HG02759 (cell line): Measurements from ENCODE around the gene POU4F3.
"Not testable (repeated sequence)": the region's sequence is repeated elsewhere in the genome, so short reads cannot be mapped to it uniquely, and the experiment has no call there.

ENCODE experiments used
- ATAC-seq: cut with Tn5 transposase; IDR thresholded peaks from one replicate; pipeline ENCODE4 v1.9.1; 2021; ENCODE audit warnings: mild to moderate bottlenecking, moderate library complexity; ENCODE audit not compliant: unreplicated experiment

POU4F3 gene, protein sequence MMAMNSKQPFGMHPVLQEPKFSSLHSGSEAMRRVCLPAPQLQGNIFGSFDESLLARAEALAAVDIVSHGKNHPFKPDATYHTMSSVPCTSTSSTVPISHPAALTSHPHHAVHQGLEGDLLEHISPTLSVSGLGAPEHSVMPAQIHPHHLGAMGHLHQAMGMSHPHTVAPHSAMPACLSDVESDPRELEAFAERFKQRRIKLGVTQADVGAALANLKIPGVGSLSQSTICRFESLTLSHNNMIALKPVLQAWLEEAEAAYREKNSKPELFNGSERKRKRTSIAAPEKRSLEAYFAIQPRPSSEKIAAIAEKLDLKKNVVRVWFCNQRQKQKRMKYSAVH

DNA sequence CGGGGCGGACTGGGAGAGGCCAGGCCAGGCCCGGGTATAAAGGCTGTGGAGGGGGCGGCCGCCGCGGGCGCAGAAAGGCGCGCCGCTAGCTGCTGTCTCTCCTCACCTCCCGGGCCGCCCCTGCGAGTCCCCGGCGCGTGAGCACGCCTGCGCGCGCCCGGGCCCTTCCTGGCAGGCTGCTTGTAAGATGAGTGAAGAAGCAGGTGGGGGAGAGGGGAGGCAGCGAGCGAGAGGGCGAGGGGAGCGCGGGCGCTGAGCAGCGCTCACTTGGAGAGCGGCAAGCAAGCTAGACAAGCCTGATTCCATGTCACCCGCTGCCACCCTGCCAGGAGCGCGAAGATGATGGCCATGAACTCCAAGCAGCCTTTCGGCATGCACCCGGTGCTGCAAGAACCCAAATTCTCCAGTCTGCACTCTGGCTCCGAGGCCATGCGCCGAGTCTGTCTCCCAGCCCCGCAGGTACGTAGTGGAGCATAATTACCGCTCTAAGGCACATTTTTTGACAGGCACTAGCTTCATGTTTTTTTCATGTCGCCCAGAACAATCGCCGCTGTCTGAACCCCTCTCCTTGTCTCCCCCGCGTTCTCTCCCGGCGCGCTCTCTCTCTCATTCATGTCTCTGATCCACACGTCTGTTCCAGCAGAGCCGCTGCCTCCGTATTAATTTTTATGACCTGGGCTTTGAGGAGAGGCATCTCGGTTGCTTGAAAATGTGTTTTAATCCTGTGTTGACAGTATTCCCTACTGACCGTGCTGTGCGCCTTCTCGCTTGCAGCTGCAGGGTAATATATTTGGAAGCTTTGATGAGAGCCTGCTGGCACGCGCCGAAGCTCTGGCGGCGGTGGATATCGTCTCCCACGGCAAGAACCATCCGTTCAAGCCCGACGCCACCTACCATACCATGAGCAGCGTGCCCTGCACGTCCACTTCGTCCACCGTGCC, at the start of gene POU4F3:
Gene POU4F3 (plus strand): TSS at position 66 of the 941 bp plus-strand sequence. CDS start 274 bp downstream, at position 340.
- ATAC-seq = no peak

DNA sequence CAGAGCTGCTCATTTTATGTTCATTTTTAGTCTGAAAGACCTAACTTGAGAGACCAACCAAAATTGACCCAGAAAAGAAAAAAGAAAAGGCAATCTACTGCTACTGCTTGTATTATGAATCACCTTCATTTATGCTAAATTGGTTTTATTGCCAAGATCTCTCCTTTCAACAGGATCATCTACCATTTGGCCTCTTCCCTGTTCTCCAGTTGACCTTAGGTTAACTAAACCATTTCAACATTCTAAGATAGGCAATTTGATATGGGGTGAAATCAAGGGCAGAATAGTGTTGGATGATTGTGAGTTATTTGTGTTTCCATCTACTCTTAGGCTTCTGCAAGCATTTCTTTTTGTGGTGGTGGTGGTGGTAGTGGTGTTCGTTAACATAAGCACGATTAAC, 48.3 kb upstream of the POU4F3 start:
- no peak for ATAC-seq

DNA sequence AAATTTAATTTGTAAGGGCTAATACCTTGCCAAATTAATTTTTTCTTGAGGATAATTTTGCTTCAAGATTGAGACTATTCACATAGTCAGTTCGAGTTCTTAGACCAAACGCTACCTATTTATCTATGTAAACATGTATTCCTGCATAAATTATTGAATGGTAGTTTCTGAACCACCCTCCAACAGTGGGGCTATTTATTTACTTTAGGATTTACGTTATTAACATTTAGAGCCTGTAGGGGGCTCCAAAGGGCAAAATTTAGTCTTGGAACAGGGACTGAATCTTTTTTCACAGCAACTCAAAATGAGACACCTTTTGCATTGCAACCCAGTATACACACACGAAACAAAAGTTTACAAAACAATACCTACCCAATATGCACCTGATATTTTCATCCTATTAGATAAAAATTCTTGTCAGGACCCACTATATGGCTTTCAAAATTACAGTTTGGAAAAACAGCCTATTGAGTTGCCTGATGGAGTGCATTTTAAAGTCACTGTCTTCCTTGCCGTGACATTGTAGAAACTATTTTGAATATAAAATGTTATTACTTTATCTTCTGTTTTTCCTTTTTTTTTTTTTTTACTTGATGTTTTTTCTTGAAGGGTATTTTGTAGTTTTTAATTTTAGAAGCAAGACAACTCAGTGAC, 47.1 kb upstream of the POU4F3 start:
- ATAC-seq = peak; percentile 78

DNA sequence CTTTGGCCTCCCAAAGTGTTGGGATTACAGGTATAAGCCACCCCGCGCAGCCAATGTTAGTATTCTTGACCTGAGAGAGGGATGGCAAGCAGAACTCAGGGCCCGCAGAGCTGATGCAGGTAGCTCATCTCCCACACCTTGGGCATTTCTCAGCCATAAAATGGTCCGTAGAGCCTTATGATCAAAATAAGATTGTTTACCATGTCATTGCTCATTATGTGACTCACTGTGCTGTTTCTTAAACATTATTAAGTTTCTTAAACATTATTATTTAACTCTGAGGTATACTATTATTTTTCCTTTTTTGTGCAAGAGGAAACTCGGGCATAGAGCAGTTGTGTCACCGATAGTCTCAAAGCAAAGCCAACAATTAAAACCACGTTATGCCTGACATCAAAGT, 42.4 kb upstream of the POU4F3 start:
- no peak for ATAC-seq

DNA sequence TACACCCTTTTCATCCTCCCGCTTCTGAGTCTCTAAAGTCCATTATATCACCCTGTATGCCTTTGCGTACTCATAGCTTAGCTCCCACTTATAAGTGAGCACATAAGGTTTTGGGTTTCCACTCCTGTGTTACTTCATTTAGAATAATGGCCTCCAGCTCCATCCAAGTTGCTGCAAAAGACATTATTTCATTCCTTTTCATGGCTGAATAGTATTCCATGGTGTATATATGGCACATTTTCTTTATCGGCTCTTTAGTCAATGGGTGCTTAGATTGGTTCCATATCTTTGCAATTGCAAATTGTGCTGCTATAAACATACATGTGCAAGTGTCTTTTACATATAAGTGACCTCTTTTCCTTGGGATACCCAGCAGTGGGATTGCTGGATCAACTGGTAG, 39.7 kb upstream of the POU4F3 start:
- ATAC-seq = not testable (repeated sequence)

DNA sequence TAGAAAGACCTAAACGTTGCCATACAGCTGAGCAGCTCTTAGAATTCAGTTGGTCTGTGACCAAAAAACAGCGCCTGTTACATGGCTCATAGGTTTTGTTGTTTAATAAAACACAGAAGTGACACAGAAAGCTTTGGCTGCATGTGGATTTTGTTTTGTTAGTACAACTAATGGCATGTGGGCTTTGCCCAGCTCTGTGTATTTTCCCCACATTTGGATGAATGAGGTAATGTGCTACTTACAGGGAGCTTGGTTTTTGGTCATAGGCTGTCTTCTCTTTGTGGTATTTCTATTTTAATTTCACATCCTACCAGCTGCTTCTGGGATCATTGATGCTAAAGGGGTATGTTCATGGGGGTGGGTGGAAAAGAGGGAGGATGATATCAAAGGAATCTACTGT, 37.0 kb upstream of the POU4F3 start:
- no peak for ATAC-seq

DNA sequence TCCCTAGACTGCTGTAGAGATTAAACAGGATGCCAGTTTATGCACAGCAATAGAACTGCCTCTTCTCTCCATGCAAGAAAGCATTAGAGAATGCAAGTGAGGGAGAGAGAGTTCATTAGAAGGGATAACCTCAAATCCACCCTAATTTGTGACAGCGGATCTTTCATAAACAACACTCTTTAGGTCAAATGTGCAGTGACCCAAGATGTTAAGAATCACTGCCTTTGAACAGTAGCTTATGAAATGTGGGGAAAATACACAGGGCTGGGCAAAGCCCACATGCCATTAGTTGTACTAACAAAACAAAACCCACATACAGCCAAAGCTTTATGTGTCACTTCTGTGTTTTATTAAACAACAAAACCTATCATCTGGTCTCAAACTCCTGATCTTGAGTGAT, 36.2 kb upstream of the POU4F3 start:
- no peak for ATAC-seq

DNA sequence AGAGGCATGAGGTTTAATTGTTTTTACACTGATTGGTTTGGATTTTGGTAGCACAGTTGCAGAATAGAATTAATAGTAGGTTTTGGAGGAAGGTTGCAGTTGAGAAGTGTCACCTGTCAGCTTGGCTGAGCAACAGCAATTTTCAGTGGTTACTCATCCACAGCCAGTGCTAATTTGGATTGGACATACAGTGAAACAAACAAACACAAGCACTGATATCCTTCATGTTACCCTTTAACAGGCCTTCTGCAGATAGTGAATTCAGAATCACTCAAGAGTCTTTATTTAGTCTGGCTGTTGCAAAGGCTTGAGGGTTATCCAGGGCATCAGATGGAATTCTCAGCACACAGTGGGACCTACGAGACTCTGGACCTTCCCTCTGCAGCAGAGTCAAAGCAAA, 31.8 kb upstream of the POU4F3 start:
- no peak for ATAC-seq

DNA sequence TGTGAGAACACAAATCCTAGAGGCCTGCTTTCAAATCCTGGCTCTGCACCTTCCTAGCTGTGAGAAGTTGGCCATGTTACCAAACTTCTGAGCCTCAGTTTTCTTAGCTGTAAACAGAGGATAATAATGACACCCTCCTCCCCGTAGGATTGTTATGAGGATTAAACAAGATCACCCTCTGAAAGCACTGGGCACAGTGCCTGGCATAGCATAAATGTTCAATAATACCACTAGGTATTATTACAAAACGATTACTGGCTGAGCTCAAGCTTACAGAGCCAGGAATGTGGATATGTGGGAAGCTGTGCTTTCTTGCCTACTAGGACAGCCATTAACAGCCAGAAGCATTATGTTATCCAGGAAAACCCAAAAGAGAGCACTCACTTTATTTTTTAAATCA, 30.8 kb upstream of the POU4F3 start:
- ATAC-seq = no peak

DNA sequence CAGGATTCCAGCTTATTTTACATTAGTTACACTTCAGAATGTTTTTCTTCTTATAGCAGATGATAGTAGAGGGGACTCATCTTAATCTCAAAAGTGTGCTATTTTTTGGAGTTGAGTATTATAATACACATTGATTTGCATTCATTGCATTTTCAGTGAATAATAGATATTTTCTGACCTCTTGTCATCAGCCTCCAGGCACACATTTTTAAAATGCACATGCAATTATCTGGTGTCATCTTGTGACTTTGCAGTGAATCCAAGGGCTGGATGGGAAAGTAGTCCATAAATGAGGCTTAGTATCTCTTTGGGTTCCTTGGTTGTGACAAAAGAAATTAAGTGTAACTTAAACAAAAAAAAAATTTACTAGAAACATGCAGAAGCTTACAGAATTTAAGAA, 28.1 kb upstream of the POU4F3 start:
- no peak for ATAC-seq

DNA sequence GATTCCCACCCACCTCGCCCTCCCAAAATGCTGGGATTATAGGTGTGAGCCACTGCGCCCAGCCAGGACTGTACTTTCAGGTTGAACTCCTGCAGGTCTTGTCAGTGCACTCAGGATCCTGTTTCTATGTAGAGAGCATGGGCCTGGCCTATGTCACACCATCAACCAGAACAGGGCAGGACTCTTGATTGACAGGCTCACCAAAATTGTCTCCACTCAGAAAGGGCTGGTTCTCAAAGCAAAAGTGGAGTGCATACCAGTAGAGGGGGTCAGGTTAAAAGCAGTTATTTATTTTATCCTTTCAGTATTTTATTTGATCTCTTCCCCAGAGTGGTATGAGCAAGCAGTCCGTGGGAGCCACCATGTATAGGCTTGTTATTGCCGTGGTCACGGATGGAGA, 27.4 kb upstream of the POU4F3 start:
- ATAC-seq = no peak

DNA sequence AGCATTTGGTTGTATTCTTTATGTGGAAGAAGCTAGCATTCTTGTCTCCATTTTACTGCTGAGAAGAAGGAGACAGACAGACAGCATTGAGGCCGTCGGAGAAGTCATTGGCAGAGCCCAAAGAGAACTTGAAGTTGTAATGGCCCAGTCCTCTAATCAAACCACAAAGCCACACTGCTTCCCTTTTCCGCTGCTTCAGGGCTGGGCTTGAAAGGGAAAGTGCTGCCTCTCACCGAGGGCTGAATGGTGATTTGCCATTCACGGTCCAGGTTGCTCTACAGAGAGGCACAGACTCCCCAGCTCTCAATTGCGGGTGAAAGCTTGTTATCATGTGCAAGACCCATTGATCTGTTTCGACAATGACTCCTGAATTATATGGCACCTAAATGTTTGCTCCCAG, 25.6 kb upstream of the POU4F3 start:
- ATAC-seq = no peak

DNA sequence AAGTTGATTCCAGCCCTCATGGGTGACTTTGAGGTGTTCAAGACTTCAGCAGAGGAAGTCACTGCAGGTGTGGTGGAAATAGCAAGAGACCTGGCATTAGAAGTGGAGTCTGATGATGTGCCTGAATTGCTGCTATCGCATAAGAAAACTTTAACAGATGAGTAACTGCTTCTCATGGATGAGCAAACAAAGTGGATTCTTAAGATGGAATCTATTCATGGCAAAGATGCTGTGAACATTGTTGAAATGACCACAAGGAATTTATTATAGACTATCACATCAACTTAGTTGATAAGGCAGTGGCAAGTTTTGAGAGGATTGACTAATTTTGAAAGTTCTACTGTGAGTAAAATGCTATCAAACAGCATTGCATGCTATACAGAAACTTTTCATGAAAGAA, 17.1 kb upstream of the POU4F3 start:
- ATAC-seq = no peak

DNA sequence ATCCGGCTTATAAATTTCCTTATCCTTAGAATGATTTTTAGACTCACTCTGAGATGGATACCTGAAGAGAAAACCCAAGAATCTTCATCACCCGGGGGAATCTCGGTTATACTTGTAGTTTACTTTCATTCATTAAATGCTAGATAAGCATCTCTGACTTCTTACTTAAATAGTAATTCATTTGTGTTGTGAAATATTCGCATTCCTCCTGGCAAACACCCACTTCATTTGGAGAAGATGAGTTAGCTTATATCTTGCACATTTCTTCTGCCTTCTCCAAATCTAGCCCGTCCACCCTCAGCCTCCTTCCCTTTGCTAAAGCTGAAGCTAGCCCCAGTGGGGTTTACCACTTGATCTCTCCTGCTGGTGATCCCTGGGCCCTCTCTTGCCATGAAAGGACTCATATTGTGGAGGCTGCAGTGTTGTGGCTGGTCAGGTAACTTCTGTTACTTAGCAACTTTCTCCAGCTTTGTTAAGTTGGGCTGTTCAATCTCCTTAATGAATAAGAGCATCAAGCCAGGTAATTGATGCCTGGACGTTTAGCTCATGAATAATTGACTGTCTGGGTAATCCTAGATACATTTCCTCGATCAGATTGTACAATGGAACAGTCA, 11.3 kb upstream of the POU4F3 start:
- ATAC-seq = no peak

DNA sequence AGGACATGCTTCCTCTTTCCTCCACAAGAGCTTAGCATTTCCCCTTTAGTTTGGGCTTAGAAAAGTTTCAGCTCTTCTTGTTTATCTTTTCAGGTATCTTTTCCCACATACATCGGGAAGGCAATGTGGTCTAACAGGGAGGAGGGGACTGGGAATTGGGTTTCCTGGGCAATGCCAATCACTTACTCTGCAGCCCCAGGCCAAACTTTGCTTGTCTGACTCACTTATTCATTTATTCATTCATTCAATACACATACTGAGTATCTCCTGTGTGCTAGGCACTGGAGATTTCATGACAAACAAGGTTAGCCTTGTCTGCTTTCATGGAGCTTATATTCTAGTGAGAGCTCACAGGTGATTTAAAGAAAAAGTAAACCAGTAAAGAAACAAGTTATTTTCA, 10.7 kb upstream of the POU4F3 start:
- no peak for ATAC-seq

DNA sequence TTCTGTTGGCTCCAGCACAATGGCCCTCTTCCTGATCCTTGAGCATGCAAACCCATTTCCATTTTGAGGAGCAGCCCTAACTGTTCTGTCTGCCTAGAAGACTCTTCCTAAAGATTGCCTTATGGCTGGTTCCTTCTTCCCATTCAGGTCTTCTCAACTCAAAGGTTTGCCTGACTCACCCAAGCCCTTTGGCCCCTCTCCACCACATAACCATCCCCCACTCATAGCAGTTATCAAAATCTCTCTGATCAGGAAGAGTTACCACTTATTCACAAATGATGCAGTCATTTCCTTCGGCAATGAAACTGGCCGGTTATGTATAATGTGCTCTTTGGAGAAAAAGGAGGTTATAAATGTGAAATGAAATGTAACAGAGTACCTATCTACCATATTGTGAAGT, 8.9 kb upstream of the POU4F3 start:
- ATAC-seq = no peak

DNA sequence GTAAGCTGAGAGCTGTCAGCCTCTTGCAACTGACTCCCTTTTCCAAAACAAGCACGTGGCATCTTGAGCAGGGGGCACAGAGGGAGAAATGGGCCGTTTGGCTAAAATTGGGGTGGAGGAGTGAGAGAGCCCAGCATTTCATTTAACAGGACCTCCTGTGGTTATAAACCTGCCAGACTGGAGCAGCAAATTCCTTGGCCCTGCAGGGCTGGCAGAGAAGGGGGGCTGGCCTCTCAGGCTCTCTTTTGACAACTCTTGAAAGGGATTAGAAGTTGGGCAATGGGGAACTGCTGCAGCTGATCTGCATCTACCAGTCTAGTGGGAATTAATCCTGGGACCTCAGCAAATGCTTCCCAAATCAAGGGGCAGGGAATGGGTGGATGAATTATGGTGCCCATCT, 7.2 kb upstream of the POU4F3 start:
- ATAC-seq = no peak

DNA sequence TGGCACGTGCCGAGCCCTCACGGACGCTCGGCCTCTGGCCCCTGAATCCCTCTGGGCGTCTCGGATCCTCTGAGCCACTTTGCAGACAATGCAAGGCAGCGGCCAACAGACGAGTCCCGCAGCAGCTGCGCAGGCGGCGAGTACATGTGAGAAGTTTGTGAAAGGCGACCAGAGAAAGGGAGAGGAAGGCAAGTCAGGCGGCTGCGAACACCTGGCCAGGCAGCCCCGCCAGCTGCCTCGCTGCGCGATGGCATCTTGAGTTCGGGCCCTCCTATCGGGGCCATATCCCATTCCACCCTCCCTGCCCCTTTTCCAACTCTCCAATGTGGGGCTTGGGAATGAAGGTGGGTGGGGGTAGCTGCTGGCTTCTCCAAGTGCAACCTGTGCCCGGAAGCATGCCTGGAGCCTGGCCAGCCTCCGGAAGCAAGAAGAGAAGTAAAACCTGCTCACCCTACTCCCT, 4.5 kb upstream of the POU4F3 start:
- no peak for ATAC-seq

DNA sequence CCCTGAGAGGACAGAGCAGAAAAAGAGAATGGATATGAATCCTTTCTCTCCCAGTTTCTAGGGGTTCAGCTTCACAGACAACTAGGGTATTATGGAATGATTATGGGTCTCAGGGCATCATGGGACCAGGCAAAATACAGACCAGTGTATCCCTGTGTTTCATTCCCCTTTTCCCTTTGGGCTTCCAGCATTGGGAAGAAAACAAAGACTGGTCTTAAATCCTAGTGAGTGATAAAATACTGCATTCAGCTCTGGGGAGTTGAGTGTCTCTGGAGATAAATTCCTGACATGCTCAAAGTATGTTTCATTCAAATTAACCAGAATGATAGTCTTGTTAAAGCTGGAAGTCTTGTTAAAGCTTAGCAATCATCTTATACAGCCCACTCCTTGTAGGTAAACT, 2.4 kb upstream of the POU4F3 start:
- no peak for ATAC-seq

DNA sequence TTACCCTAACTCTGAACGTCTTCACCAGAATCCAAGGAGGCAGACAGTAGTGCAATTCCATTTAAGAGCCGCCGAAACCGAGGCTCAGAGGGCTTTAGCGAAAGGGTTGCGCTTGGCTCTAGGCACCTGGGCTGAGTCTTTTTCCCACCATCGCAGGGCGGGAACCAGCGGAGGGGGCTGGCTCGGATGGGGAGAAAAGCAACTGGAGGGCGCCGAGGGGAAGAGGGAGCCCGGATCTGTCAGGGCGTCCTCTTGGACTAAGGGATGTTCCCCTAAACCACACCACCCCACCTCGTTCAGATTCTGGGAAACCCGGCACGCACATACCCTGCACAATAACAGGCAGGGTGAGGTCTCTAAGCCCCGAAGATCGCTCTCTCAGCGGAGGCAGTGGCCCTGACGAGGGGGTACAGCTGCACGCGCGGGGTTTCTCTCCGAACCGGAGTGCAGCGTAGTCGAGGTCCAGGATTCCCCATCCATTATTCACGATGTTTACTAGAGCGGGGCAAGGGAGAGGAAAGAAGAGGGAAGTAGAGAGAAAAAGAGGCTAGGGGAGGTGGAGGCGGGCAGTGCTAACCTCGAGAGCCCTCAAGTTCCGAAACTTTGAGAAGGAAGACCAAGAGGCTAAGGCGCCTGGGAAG, 1.3 kb upstream of the POU4F3 start:
- ATAC-seq = no peak

DNA sequence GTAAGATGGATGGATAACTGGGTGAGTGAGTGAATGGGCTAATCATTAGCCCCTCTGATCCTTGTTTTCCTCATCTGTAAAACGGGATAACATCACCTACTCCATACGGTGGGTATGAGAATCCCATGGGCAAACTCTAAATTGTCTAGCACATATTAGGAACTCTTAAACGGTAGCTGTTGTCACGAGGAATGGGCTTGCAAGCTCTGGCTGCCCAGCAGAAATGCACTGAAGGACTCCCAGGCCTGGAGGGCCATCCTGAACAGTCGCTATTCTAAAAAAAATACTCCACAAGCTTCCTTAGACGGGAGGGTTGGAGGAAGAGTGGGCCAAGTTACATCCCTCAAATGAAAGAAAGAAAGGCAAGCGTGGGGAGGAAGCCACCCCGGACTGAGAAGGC, 711 bp upstream of the POU4F3 start:
- ATAC-seq = no peak
